ENCODE results near the gene ARL5C.

DNA sequence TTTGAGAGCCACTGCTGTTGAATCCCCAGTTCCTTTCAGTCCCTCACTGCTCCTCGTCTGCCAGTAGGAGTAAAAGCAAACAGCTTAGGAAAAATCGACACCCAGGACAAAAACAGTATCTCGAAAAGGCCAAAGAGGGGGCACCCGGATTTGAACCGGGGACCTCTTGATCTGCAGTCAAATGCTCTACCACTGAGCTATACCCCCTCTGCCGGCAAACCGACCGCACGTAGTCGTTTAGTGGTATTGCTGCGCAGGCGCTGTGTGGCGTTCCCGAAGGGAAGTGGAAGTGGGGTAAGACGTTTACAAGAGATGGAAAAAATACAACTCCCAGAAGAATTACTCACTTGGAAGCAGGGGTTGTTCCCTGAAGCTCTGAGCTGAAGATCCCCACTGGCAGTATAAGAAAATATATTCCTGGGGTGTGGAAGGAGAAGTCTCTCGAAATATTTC lies 12.3 kb downstream of the ARL5C start:
- TF ChIP-seq CTCF (IDR thresholded peaks at IDR 0.05) (no peak), EZH2 (IDR thresholded peaks at IDR 0.05) (no peak)
